ENCODE measurements around the gene PIGL. TPM values are rescaled to one million over a fixed set of nuclear protein-coding genes. Genes with fewer than 3 reads are reported as not detected.

Gene PIGL
- total RNA-seq, 2 experiments from 2014 or later, result 25.2 to 30.6 TPM

DNA sequence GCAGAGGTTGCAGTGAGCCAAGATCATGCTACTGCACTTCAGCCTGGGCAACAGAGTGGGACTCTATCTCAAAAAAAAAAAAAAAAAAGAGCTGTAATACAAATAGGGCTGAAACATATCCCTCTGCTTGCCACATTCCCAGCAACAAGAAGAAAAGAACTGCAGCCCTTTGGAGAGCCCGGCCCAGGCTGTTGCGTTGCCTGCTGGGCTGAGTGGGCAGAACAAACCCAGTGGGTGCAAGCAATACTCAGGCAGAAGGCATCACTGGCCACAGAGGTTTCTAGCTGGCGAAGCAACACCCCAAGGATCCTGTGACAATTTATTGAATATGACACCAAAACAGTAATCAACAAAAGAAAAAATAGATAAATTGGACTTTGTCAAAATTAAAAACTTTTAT is 44.0 kb downstream of the PIGL start:
- ChIA-PET POLR2A (no interaction called here), CTCF (interaction anchor here (0.6 kb wide), 1 partner anchor 38 kb away, joined by 3 read pairs; no protein-coding TSS in a partner anchor)
- H3K4me3 Mint-ChIP-seq, result no peak overlapping the region
- no peaks in the 10 kb centered on the region for H3K27me3 Mint-ChIP-seq
- H3K36me3 Mint-ChIP-seq (ENCODE audit: low read depth), result peaks cover 20% of the 10 kb centered on the region
- no peaks in the 10 kb centered on the region for H3K4me1 Mint-ChIP-seq
- H3K9me3 Mint-ChIP-seq, result no peaks in the 10 kb centered on the region
- no peak for DNase-seq
- no peak overlapping the region for H3K27ac Mint-ChIP-seq

DNA sequence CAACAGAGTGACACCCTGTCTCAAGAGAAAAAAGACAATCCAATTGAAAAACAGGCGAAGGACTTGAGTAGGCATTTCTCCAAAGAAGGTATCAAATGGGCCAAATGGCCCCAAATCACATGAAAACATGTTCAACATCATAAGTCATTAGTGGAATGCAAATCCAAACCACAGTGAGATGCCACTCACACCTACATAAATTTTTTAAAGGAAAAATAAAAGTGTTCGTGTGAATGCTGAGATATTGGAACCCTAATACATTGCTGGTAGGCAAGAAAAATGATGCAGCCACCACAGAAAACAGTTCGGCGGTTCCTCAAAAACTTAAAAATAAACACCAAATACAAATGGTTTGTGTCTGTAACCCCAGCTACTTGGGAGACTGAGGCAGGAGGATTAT is 45.2 kb downstream of the PIGL start:
- POLR2A ChIA-PET, result no interaction called here
- no peak for DNase-seq
- no peaks in the 10 kb centered on the region for H3K9me3 Mint-ChIP-seq
- no peak overlapping the region for H3K4me3 Mint-ChIP-seq
- CTCF ChIA-PET, result interaction anchor here (0.5 to 0.7 kb wide), 2 partner anchors 28 to 1335 kb away, joined by 3 read pairs; no protein-coding TSS in a partner anchor
- H3K4me1 Mint-ChIP-seq, result peaks cover 2% of the 10 kb centered on the region
- no peak overlapping the region for H3K27ac Mint-ChIP-seq
- peaks cover 21% of the 10 kb centered on the region for H3K36me3 Mint-ChIP-seq (ENCODE audit: low read depth)
- no peaks in the 10 kb centered on the region for H3K27me3 Mint-ChIP-seq

GRCh38 chr17:16267174-16267573 is 50.2 kb downstream of the PIGL start:
- Mint-ChIP-seq H3K4me3 (no peak overlapping the region), H3K4me1 (peaks cover 23% of the 10 kb centered on the region), H3K36me3 (ENCODE audit: low read depth) (peaks cover 10% of the 10 kb centered on the region), H3K27ac (peak overlapping the region; percentile 77), H3K9me3 (peaks cover 2% of the 10 kb centered on the region), H3K27me3 (no peaks in the 10 kb centered on the region)
- no peak for DNase-seq
- ChIA-PET POLR2A (no interaction called here), CTCF (no interaction called here)

DNA sequence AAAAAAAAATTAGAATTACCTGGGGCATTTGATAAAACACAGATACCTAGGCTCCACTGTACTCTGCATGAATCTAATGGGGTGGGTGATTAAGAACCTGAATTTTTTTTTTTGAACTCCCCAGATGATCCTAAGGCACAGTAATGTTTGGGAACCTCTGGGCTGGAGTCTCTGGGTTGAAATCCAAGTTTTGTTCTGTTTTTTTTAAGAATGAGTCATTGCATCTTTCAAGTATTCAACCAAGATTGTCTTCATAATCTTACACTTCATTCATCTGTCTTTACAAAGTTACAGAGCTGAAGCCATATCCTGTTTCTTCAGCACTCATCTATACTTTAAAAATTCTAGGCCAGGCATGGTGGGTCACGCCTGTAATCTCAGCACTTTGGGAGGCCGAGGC is 52.6 kb downstream of the PIGL start:
- DNase-seq, result no peak
- no peaks in the 10 kb centered on the region for H3K27me3 Mint-ChIP-seq
- peaks cover 9% of the 10 kb centered on the region for H3K9me3 Mint-ChIP-seq
- peaks cover 25% of the 10 kb centered on the region for H3K4me1 Mint-ChIP-seq
- H3K4me3 Mint-ChIP-seq, result no peak overlapping the region
- ChIA-PET POLR2A (no interaction called here), CTCF (interaction anchor here (1.0 kb wide), 1 partner anchor 16 kb away, joined by 4 read pairs; no protein-coding TSS in a partner anchor)
- peak overlapping the region; percentile 76 for H3K27ac Mint-ChIP-seq
- H3K36me3 Mint-ChIP-seq (ENCODE audit: low read depth), result peaks cover 19% of the 10 kb centered on the region

DNA sequence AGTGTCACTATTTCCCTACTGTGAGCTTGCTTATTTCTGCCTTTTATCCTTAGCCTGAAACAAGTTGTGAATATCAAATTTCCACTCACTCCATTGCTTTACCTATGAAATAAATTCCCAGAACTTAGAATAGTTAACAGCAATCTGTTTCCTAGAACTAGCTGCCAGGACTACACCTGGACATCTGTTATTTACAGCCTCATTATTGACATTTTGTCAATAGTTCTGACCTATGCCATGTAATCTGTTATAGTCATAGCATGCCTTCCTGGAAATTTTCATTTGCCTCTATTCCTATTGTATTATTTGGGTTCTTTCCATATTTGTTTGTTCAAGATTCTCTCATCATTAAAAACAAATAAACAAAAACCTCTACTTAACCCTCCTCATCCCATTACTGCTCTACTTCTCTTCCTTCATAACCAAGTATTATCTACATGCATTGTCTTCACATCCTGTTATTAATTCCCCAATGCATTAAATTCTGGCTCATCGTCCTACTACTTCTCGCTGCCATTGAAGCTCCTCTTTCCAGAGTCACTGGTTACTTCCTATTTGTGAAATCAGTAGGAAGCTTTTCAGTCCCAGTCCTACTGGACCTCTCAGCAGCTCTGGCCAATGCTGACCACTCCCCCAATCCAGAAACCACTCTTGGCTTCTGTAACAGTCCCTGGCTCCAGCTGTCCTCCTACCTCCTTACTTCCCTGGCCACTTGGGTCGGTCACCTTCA is 55.3 kb downstream of the PIGL start:
- Mint-ChIP-seq H3K4me1 (peaks cover 22% of the 10 kb centered on the region), H3K27me3 (no peaks in the 10 kb centered on the region), H3K9me3 (peaks cover 13% of the 10 kb centered on the region), H3K27ac (no peak overlapping the region), H3K4me3 (no peak overlapping the region), H3K36me3 (ENCODE audit: low read depth) (peaks cover 15% of the 10 kb centered on the region)
- no peak for DNase-seq
- CTCF ChIA-PET, result interaction anchor here (0.5 to 1.3 kb wide), 2 partner anchors 13 to 1008 kb away, joined by 3 to 4 read pairs; no protein-coding TSS in a partner anchor
- POLR2A ChIA-PET, result no interaction called here

DNA sequence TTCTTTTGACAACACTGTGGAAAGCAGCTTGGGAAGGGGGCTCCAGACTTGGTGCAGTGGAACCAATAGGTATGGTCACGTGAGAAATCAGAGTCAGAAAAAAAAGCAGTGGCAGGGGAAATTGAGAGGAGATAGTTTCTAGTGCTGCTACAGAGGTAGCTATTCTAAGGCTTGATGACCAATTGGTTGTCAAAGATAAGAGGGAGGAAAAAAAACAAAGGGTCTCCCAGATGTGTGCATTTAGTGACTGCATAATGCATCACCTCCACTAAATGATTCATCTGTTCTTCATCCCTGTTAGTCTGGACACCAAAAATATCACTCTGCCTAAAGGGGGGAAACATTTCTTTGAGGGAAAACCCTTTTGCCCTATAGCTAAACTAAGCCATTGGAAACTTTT is 56.5 kb downstream of the PIGL start:
- Mint-ChIP-seq H3K9me3 (peaks cover 13% of the 10 kb centered on the region), H3K4me3 (no peak overlapping the region), H3K27me3 (no peaks in the 10 kb centered on the region), H3K4me1 (peaks cover 10% of the 10 kb centered on the region), H3K36me3 (ENCODE audit: low read depth) (peaks cover 18% of the 10 kb centered on the region), H3K27ac (no peak overlapping the region)
- ChIA-PET CTCF (interaction anchor here (0.5 to 1.0 kb wide), 2 partner anchors 10 to 14 kb away, joined by 3 to 4 read pairs; no protein-coding TSS in a partner anchor), POLR2A (no interaction called here)
- DNase-seq, result no peak

GRCh38 chr17:16273929-16274339 is 56.9 kb downstream of the PIGL start:
- no peak for DNase-seq
- Mint-ChIP-seq H3K4me3 (no peak overlapping the region), H3K36me3 (ENCODE audit: low read depth) (peaks cover 22% of the 10 kb centered on the region), H3K9me3 (peaks cover 18% of the 10 kb centered on the region), H3K27me3 (no peaks in the 10 kb centered on the region), H3K27ac (no peak overlapping the region), H3K4me1 (peaks cover 9% of the 10 kb centered on the region)
- POLR2A ChIA-PET, result no interaction called here
- CTCF ChIA-PET, result interaction anchor here (0.5 to 1.0 kb wide), 2 partner anchors 11 to 13 kb away, joined by 3 to 4 read pairs; no protein-coding TSS in a partner anchor

DNA sequence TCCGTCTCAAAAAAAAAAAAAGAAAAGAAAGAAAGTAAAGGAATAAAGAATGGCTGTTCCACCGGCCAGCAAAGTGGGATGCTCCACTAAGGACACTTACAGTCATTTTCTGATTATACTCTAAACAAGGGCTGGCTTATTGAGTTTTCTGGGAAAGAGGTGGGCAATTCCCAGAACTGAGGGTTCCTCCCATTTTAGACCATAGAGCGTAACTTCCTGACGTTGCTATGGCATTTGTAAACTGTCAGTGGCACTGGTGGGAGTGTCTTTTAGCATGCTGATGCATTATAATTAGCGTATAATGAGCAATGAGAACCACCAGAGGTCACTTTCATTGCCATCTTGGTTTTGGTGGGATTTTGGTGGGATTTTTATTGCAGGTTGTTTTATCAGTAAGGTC is 58.0 kb downstream of the PIGL start:
- Mint-ChIP-seq H3K4me3 (no peak overlapping the region), H3K9me3 (peaks cover 21% of the 10 kb centered on the region), H3K27me3 (no peaks in the 10 kb centered on the region), H3K27ac (no peak overlapping the region), H3K36me3 (ENCODE audit: low read depth) (peaks cover 25% of the 10 kb centered on the region), H3K4me1 (peaks cover 5% of the 10 kb centered on the region)
- no peak for DNase-seq
- ChIA-PET POLR2A (no interaction called here), CTCF (no interaction called here)

GRCh38 chr17:16277163-16277562 is 60.2 kb downstream of the PIGL start:
- Mint-ChIP-seq H3K36me3 (ENCODE audit: low read depth) (peaks cover 30% of the 10 kb centered on the region), H3K4me1 (peaks cover 6% of the 10 kb centered on the region), H3K27ac (no peak overlapping the region), H3K27me3 (no peaks in the 10 kb centered on the region), H3K9me3 (peaks cover 19% of the 10 kb centered on the region), H3K4me3 (no peak overlapping the region)
- ChIA-PET CTCF (no interaction called here), POLR2A (no interaction called here)
- DNase-seq, result no peak

- Mint-ChIP-seq H3K4me1 (peaks cover 22% of the 10 kb centered on the region), H3K27me3 (no peaks in the 10 kb centered on the region), H3K9me3 (peaks cover 11% of the 10 kb centered on the region), H3K27ac (no peak overlapping the region), H3K36me3 (ENCODE audit: low read depth) (peaks cover 33% of the 10 kb centered on the region), H3K4me3 (no peak overlapping the region)
- CTCF ChIA-PET, result interaction anchor here (1.7 kb wide), 1 partner anchor 9 kb away, joined by 5 read pairs; no protein-coding TSS in a partner anchor
- no peak for DNase-seq
- POLR2A ChIA-PET, result no interaction called here
These were observed 64.3 kb downstream of the PIGL start for GRCh38 chr17:16281351-16281750.

- ChIA-PET POLR2A (no interaction called here), CTCF (interaction anchor here (1.3 kb wide), 1 partner anchor 22 kb away, joined by 3 read pairs; no protein-coding TSS in a partner anchor)
- Mint-ChIP-seq H3K4me3 (no peak overlapping the region), H3K36me3 (ENCODE audit: low read depth) (peaks cover 29% of the 10 kb centered on the region), H3K27ac (no peak overlapping the region), H3K9me3 (peaks cover 8% of the 10 kb centered on the region), H3K4me1 (peaks cover 34% of the 10 kb centered on the region), H3K27me3 (no peaks in the 10 kb centered on the region)
- DNase-seq, result no peak
These were observed 65.5 kb downstream of the PIGL start for GRCh38 chr17:16282522-16282921.

DNA sequence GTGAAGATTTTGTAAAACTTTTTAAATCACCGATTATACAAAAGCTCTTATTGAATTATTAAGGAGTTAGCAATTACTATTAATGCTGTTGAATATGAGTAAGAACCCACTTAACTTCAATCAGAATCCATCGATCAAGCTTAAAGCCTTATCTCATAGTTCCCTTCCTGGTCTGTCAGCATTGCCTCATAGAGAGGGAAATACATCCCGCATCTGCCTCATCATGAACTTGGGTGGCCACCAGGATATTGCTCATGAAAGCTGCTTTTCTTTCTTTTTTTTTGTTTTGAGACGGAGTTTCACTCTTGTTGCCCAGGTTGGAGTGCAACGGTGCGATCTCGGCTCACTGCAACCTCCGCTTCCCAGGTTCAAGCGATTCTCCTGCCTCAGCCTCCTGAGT is 66.7 kb downstream of the PIGL start:
- DNase-seq, result no peak
- POLR2A ChIA-PET, result no interaction called here
- no peak overlapping the region for H3K4me3 Mint-ChIP-seq
- no peak overlapping the region for H3K27ac Mint-ChIP-seq
- H3K4me1 Mint-ChIP-seq, result peaks cover 45% of the 10 kb centered on the region
- H3K27me3 Mint-ChIP-seq, result no peaks in the 10 kb centered on the region
- peaks cover 25% of the 10 kb centered on the region for H3K36me3 Mint-ChIP-seq (ENCODE audit: low read depth)
- peaks cover 5% of the 10 kb centered on the region for H3K9me3 Mint-ChIP-seq
- CTCF ChIA-PET, result interaction anchor here (0.6 to 1.3 kb wide), 3 partner anchors 23 to 71 kb away, joined by 3 to 4 read pairs (median 3); no protein-coding TSS in a partner anchor

GRCh38 chr17:16285646-16286008 is 68.6 kb downstream of the PIGL start:
- DNase-seq, result no peak
- H3K27me3 Mint-ChIP-seq, result no peaks in the 10 kb centered on the region
- H3K9me3 Mint-ChIP-seq, result no peaks in the 10 kb centered on the region
- CTCF ChIA-PET, result interaction anchor here (0.6 to 2.2 kb wide), 10 partner anchors 12 to 72 kb away, joined by 3 to 7 read pairs (median 4); no protein-coding TSS in a partner anchor
- POLR2A ChIA-PET, result interaction anchor here (0.6 to 0.7 kb wide), 3 partner anchors 19 to 1278 kb away, joined by 3 to 4 read pairs (median 3); partner anchors contain the start of gene UBB
- H3K4me3 Mint-ChIP-seq, result peak overlapping the region; percentile 49
- peaks cover 52% of the 10 kb centered on the region for H3K4me1 Mint-ChIP-seq
- H3K36me3 Mint-ChIP-seq (ENCODE audit: low read depth), result peaks cover 13% of the 10 kb centered on the region
- peak overlapping the region; percentile 96 for H3K27ac Mint-ChIP-seq
